Keratinocyte (primary cell): ENCODE measurements around the gene LAMB1. TPM values are rescaled to one million over a fixed set of nuclear protein-coding genes. Genes with fewer than 3 reads are reported as not detected.

Source experiments
- DNase-seq: peaks from one replicate; pipeline ENCODE4 v3.0.0-alpha.2; 2011; ENCODE audit warnings: low read depth, missing footprints, low spot score
- FAIRE-seq: peaks from 2 replicates; lab custom pipeline; 2011; peaks lifted over from hg19 to GRCh38; lab: Jason Lieb, UNC
- H2AFZ ChIP-seq: 2 replicates; pipeline ENCODE4 v1.6.0; 2012; ENCODE audit warnings: low read length, control low read depth, inconsistent platforms; ENCODE audit not compliant: control insufficient read depth
- H3K27ac ChIP-seq: 2 replicates; pipeline ENCODE4 v1.5.1; 2011; ENCODE audit warnings: low read length; ENCODE audit not compliant: control insufficient read depth, insufficient read depth
- H3K27me3 ChIP-seq: 3 replicates; pipeline ENCODE4 v1.6.0; 2011; ENCODE audit warnings: low read length; ENCODE audit not compliant: control insufficient read depth, insufficient read depth; ENCODE audit errors: extremely low read depth
- H3K36me3 ChIP-seq, 2 experiments: 2 replicates in 1 of 2; 3 replicates in 1 of 2; pipeline ENCODE4 v1.5.1; 2011; ENCODE audit warnings: low read length in 2 of 2, mild to moderate bottlenecking in 1 of 2; ENCODE audit not compliant: control insufficient read depth in 2 of 2, insufficient read depth in 2 of 2; ENCODE audit errors: extremely low read depth in 1 of 2
- H3K4me1 ChIP-seq: 3 replicates; pipeline ENCODE4 v1.5.1; 2011; ENCODE audit warnings: low read length; ENCODE audit not compliant: control insufficient read depth, insufficient read depth; ENCODE audit errors: extremely low read depth
- H3K4me2 ChIP-seq: 3 replicates; pipeline ENCODE4 v1.6.0; 2011; ENCODE audit warnings: low read depth, low read length; ENCODE audit not compliant: control insufficient read depth, insufficient read depth; ENCODE audit errors: extremely low read depth
- H3K4me3 ChIP-seq, 3 experiments: fragments of 200-600 bp in 1 of 3; sonication (generic) in 1 of 3; 2 replicates in 2 of 3; 3 replicates in 1 of 3; pipeline ENCODE4 v1.5.1; 2011 to 2016; ENCODE audit warnings: low read length in 3 of 3, mild to moderate bottlenecking in 3 of 3, control low read depth in 2 of 3, inconsistent platforms in 1 of 3, low read depth in 1 of 3, mixed read lengths in 1 of 3, mixed run types in 1 of 3, moderate library complexity in 1 of 3; ENCODE audit not compliant: control insufficient read depth in 2 of 3, insufficient read depth in 2 of 3; ENCODE audit errors: extremely low read depth in 1 of 3
- H3K79me2 ChIP-seq: 2 replicates; pipeline ENCODE4 v1.6.0; 2012; ENCODE audit warnings: low read length; ENCODE audit not compliant: control insufficient read depth, insufficient read depth
- H3K9ac ChIP-seq: 3 replicates; pipeline ENCODE4 v1.6.0; 2011; ENCODE audit warnings: low read length; ENCODE audit not compliant: control insufficient read depth, insufficient read depth; ENCODE audit errors: extremely low read depth
- H3K9me1 ChIP-seq: 3 replicates; pipeline ENCODE4 v1.6.0; 2011; ENCODE audit warnings: low read length; ENCODE audit not compliant: control insufficient read depth, insufficient read depth; ENCODE audit errors: extremely low read depth
- H3K9me3 ChIP-seq: 2 replicates; pipeline ENCODE4 v1.5.1; 2012; ENCODE audit warnings: low read depth, low read length; ENCODE audit not compliant: control insufficient read depth
- H4K20me1 ChIP-seq: 3 replicates; pipeline ENCODE4 v1.6.0; 2011; ENCODE audit warnings: low read length; ENCODE audit not compliant: control insufficient read depth, insufficient read depth; ENCODE audit errors: extremely low read depth
- CTCF ChIP-seq, 3 experiments: IDR thresholded peaks in 1 of 3; conservative IDR thresholded peaks in 1 of 3; optimal IDR thresholded peaks in 1 of 3; 2 replicates in 2 of 3; 3 replicates in 1 of 3; pipeline versions ENCODE3 to v1.5.1; 2011; ENCODE audit warnings: low read length in 3 of 3, mild to moderate bottlenecking in 3 of 3, moderate library complexity in 2 of 3, control low read depth in 1 of 3, inconsistent platforms in 1 of 3; ENCODE audit not compliant: insufficient read depth in 2 of 3; ENCODE audit errors: extremely low read depth in 1 of 3
- EZH2 ChIP-seq: IDR thresholded peaks from one replicate; pipeline ENCODE4 v1.6.1; 2012; ENCODE audit warnings: inconsistent platforms, mild to moderate bottlenecking, low read length, moderate library complexity
- dilution Hi-C: fragments of 300-500 bp; cut with MboI; formaldehyde crosslinking; loops from one replicate; pipeline ENCODE4 v1.7.0; 2020; ENCODE audit warnings: low sequenced_read_pairs; ENCODE audit not compliant: extremely low pct_ligation_motif_present
- polyA plus RNA-seq, 5 experiments: library from polyadenylated mRNA; depleted of rRNA in 3 of 5; stranded (reverse) in 3 of 5; stranded (forward) in 1 of 5; unstranded in 1 of 5; fragments of >200 nt; gene quantifications; 1 replicate in 1 of 5; 2 replicates in 3 of 5; 3 replicates in 1 of 5; pipeline versions ENCODE4 v1.2.1 to v1.2.3, GENCODE V29; 2011 to 2012; ENCODE audit warnings: missing spikeins in 2 of 5, low read depth in 1 of 5, low replicate concordance in 1 of 5

Gene LAMB1
- polyA plus RNA-seq, 1 donor (not counting 4 experiments of a cell fraction or from before 2014, with no cell fraction given) = 97.9 TPM

DNA sequence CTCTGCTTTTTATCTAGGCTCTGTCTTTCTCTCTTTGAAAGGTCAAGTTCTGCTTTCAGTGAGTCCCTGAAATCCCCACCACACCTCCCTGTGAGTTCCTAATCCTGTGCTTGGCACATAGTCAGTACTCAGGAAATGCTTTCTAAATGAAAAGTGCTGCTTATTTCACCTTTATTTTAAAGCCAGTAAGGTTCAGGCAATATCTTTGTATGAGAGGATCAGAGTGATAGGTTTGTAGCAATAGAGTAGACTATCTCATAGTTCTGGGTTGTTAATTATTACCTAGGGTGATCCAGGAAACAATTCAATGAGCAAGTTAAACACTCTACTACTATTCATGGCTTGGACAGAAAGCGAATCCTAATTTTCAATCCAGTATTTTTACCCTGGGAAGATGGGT is 7.4 kb upstream of the LAMB1 start:
- H4K20me1 ChIP-seq = no peaks in the 10 kb centered on the region
- peaks cover 9% of the 10 kb centered on the region for H3K4me1 ChIP-seq
- no peaks in the 10 kb centered on the region for H3K9me3 ChIP-seq
- dilution Hi-C loops = no loop called here
- no peak overlapping the region for H3K27ac ChIP-seq
- no peak overlapping the region for H2AFZ ChIP-seq
- H3K27me3 ChIP-seq = no peaks in the 10 kb centered on the region
- H3K9me1 ChIP-seq = no peaks in the 10 kb centered on the region
- no peak for DNase-seq
- no peak for TF ChIP-seq CTCF (optimal IDR thresholded peaks at IDR 0.05 in 1 of 3, IDR thresholded peaks at IDR 0.05 in 1 of 3, conservative IDR thresholded peaks at IDR 0.05 in 1 of 3; ENCODE audit: extremely low read depth in 1 of 3, insufficient read depth in 2 of 3, low read length in 3 of 3)
- TF ChIP-seq EZH2 = no peak
- no peak for FAIRE-seq
- no peaks in the 10 kb centered on the region for H3K79me2 ChIP-seq
- no peak overlapping the region for H3K4me3 ChIP-seq
- no peaks in the 10 kb centered on the region for H3K36me3 ChIP-seq
- no peak overlapping the region for H3K9ac ChIP-seq
- H3K4me2 ChIP-seq = no peak overlapping the region

- Histone ChIP-seq H3K79me2 (no peaks in the 10 kb centered on the region), H3K9ac (no peak overlapping the region), H3K27me3 (no peaks in the 10 kb centered on the region), H2AFZ (no peak overlapping the region), H3K4me1 (peaks cover 5% of the 10 kb centered on the region), H3K9me1 (no peaks in the 10 kb centered on the region), H3K9me3 (no peaks in the 10 kb centered on the region), H3K4me2 (no peak overlapping the region), H4K20me1 (no peaks in the 10 kb centered on the region), H3K4me3 (no peak overlapping the region), H3K36me3 (no peaks in the 10 kb centered on the region), H3K27ac (no peak overlapping the region)
- no peak for DNase-seq
- dilution Hi-C loops = no loop called here
- no peak for FAIRE-seq
- TF ChIP-seq CTCF (optimal IDR thresholded peaks at IDR 0.05 in 1 of 3, IDR thresholded peaks at IDR 0.05 in 1 of 3, conservative IDR thresholded peaks at IDR 0.05 in 1 of 3; ENCODE audit: extremely low read depth in 1 of 3, insufficient read depth in 2 of 3, low read length in 3 of 3) (no peak), EZH2 (no peak)
Observed at GRCh38 chr7:108009873-108010272, 6.9 kb upstream of the LAMB1 start.
